Measurements from ENCODE around the gene ATXN3L. TPM values are rescaled to one million over a fixed set of nuclear protein-coding genes. Genes with fewer than 3 reads are reported as not detected.

Gene ATXN3L
- polyA plus RNA-seq, 1 of the 3 experiments (the other 2 are of a cell fraction): not detected

DNA sequence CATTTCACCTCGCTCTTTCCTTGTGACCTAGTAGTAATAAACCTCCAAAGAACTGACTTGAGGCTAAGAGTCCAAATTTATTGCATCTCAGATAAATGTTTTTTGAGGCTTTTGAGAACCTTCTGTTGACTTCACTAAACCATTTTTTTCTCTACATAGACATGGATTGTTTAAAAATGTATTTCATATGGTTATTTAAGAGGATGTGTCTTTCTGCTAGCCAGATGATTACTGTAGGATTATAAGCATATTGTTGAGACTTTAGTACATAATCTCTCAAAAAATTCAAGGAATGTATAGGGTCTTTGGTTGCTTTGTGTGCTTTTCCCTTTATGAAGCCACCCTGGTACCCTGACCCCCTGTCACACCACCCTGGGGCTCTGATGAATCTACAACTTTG is 44.8 kb downstream of the ATXN3L start:
- no peak overlapping the region for H3K4me2 ChIP-seq
- no peaks in the 10 kb centered on the region for H3K9me2 ChIP-seq
- H2AFZ ChIP-seq (ENCODE audit: low read depth): no peak overlapping the region
- 100% methylated on average over 1 of the region's 1 CpG for WGBS (ENCODE audit: low lambda C conversion rate)
- no peaks in the 10 kb centered on the region for H4K20me1 ChIP-seq (ENCODE audit: insufficient read depth)
- peaks cover 0 to 12% of the 10 kb centered on the region in 2 experiments for H3K36me3 ChIP-seq (replicated peaks in 1 of 2; ENCODE audit: control insufficient read depth in 1 of 2, insufficient read depth in 2 of 2, low read length in 1 of 2)
- H3K27me3 ChIP-seq (ENCODE audit: insufficient read depth): no peaks in the 10 kb centered on the region
- 0 out of 4 replicates have a peak overlapping the region, but pooled peaks of 1 of the 2 experiments have one; percentile 27 for H3K27ac ChIP-seq (ENCODE audit: low read depth in 2 of 2, low read length in 1 of 2)
- H3F3A ChIP-seq (replicated peaks; ENCODE audit: insufficient read depth): peaks cover 27% of the 10 kb centered on the region
- H3K9ac ChIP-seq: no peak overlapping the region
- DNase-seq: no peak
- H3K4me3 ChIP-seq (ENCODE audit: low read depth in 2 of 2, low read length in 1 of 2): no peak overlapping the region
- peaks cover 0 to 2% of the 10 kb centered on the region in 2 experiments; a peak in 3 of 4 replicates for H3K4me1 ChIP-seq (ENCODE audit: control insufficient read depth in 1 of 2, insufficient read depth in 2 of 2, low read depth in 1 of 2, low read length in 1 of 2)
- no peaks in the 10 kb centered on the region for H3K9me3 ChIP-seq
- ChIA-PET POLR2A (no interaction called here), CTCF (no interaction called here)
- TF ChIP-seq POLR2AphosphoS5 (IDR thresholded peaks at IDR 0.05; ENCODE audit: low read depth, low read length): no peak
- peaks cover 65% of the 10 kb centered on the region for H3K79me2 ChIP-seq (ENCODE audit: insufficient read depth)

DNA sequence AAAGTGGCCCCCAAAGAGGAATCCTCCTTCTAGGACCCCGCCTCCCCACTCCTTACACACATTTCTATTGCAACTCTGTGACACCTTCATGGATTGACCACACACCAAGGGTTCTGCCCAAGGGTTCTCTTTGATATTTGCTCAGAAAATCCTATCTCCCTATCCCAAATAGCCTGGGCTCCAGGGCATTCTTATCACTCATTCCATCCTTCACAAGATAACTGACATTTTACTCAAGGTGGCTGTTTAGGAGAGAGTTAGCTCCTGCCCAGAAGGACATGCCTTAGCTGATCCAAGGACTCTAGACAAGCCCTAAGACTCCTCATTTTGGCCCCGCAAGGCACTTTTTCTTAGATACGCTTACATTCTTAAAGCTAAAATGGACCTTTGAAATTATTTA is 47.4 kb downstream of the ATXN3L start:
- Histone ChIP-seq H3K27ac (ENCODE audit: low read depth in 2 of 2, low read length in 1 of 2) (peak overlapping the region in 1 of 2 experiments; percentile 46; a peak in 2 of 4 replicates), H3K4me2 (no peak overlapping the region), H3K4me1 (ENCODE audit: control insufficient read depth in 1 of 2, insufficient read depth in 2 of 2, low read depth in 1 of 2, low read length in 1 of 2) (no peaks in the 10 kb centered on the region; a peak in 2 of 4 replicates), H3K9me2 (no peaks in the 10 kb centered on the region), H3K9me3 (no peaks in the 10 kb centered on the region), H3K36me3 (replicated peaks in 1 of 2; ENCODE audit: control insufficient read depth in 1 of 2, insufficient read depth in 2 of 2, low read length in 1 of 2) (peaks cover 0 to 12% of the 10 kb centered on the region in 2 experiments), H2AFZ (ENCODE audit: low read depth) (no peak overlapping the region), H3K27me3 (ENCODE audit: insufficient read depth) (no peaks in the 10 kb centered on the region), H3F3A (replicated peaks; ENCODE audit: insufficient read depth) (peaks cover 33% of the 10 kb centered on the region), H3K79me2 (ENCODE audit: insufficient read depth) (peaks cover 46% of the 10 kb centered on the region), H3K4me3 (ENCODE audit: low read depth in 2 of 2, low read length in 1 of 2) (no peak overlapping the region), H3K9ac (no peak overlapping the region), H4K20me1 (ENCODE audit: insufficient read depth) (no peaks in the 10 kb centered on the region)
- POLR2A ChIA-PET: no interaction called here
- no peak for DNase-seq
- CTCF ChIA-PET: no interaction called here
- WGBS (ENCODE audit: low lambda C conversion rate): 91% methylated on average over 3 of the region's 3 CpGs
- TF ChIP-seq CHD2 (IDR thresholded peaks at IDR 0.05; ENCODE audit: low read length, partially characterized antibody): no peak
- TF ChIP-seq FOXM1 (IDR thresholded peaks at IDR 0.05; ENCODE audit: low read depth): no peak
- TF ChIP-seq FOSL2 (IDR thresholded peaks at IDR 0.05; ENCODE audit: borderline replicate concordance, low read depth): no peak
- TF ChIP-seq JUND (IDR thresholded peaks at IDR 0.05): no peak
- TF ChIP-seq MEF2A (IDR thresholded peaks at IDR 0.05; ENCODE audit: borderline replicate concordance, low read depth): no peak
- TF ChIP-seq, protein P1, sequence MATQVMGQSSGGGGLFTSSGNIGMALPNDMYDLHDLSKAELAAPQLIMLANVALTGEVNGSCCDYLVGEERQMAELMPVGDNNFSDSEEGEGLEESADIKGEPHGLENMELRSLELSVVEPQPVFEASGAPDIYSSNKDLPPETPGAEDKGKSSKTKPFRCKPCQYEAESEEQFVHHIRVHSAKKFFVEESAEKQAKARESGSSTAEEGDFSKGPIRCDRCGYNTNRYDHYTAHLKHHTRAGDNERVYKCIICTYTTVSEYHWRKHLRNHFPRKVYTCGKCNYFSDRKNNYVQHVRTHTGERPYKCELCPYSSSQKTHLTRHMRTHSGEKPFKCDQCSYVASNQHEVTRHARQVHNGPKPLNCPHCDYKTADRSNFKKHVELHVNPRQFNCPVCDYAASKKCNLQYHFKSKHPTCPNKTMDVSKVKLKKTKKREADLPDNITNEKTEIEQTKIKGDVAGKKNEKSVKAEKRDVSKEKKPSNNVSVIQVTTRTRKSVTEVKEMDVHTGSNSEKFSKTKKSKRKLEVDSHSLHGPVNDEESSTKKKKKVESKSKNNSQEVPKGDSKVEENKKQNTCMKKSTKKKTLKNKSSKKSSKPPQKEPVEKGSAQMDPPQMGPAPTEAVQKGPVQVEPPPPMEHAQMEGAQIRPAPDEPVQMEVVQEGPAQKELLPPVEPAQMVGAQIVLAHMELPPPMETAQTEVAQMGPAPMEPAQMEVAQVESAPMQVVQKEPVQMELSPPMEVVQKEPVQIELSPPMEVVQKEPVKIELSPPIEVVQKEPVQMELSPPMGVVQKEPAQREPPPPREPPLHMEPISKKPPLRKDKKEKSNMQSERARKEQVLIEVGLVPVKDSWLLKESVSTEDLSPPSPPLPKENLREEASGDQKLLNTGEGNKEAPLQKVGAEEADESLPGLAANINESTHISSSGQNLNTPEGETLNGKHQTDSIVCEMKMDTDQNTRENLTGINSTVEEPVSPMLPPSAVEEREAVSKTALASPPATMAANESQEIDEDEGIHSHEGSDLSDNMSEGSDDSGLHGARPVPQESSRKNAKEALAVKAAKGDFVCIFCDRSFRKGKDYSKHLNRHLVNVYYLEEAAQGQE (IDR thresholded peaks at IDR 0.05; ENCODE audit: low read depth, low read length): no peak
- no peak for TF ChIP-seq TCF12 (IDR thresholded peaks at IDR 0.05)
- TF ChIP-seq, protein P2, sequence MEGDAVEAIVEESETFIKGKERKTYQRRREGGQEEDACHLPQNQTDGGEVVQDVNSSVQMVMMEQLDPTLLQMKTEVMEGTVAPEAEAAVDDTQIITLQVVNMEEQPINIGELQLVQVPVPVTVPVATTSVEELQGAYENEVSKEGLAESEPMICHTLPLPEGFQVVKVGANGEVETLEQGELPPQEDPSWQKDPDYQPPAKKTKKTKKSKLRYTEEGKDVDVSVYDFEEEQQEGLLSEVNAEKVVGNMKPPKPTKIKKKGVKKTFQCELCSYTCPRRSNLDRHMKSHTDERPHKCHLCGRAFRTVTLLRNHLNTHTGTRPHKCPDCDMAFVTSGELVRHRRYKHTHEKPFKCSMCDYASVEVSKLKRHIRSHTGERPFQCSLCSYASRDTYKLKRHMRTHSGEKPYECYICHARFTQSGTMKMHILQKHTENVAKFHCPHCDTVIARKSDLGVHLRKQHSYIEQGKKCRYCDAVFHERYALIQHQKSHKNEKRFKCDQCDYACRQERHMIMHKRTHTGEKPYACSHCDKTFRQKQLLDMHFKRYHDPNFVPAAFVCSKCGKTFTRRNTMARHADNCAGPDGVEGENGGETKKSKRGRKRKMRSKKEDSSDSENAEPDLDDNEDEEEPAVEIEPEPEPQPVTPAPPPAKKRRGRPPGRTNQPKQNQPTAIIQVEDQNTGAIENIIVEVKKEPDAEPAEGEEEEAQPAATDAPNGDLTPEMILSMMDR (IDR thresholded peaks at IDR 0.05): no peak
- TF ChIP-seq NRF1 (IDR thresholded peaks at IDR 0.05; ENCODE audit: low read depth, low read length): no peak
- TF ChIP-seq, protein P3, sequence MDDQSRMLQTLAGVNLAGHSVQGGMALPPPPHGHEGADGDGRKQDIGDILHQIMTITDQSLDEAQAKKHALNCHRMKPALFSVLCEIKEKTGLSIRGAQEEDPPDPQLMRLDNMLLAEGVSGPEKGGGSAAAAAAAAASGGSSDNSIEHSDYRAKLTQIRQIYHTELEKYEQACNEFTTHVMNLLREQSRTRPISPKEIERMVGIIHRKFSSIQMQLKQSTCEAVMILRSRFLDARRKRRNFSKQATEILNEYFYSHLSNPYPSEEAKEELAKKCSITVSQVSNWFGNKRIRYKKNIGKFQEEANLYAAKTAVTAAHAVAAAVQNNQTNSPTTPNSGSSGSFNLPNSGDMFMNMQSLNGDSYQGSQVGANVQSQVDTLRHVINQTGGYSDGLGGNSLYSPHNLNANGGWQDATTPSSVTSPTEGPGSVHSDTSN (IDR thresholded peaks at IDR 0.05): no peak
- no peak for TF ChIP-seq TAF1 (IDR thresholded peaks at IDR 0.05; ENCODE audit: borderline replicate concordance, low read depth, low read length)
- TF ChIP-seq TEAD4 (IDR thresholded peaks at IDR 0.05; ENCODE audit: borderline replicate concordance, insufficient read depth): no peak
- no peak for TF ChIP-seq RAD21 (IDR thresholded peaks at IDR 0.05; ENCODE audit: low read length)

Data from SK-N-SH (cell line).